ENCODE results near the gene LAP3.

GRCh38 chr4:17623451-17624001 lies 46.5 kb downstream of the LAP3 start:
- TF ChIP-seq CTCF (IDR thresholded peaks at IDR 0.05; ENCODE audit: insufficient read depth, low read length, poor library complexity, severe bottlenecking) (no peak), EZH2phosphoT487 (conservative IDR thresholded peaks at IDR 0.05; ENCODE audit: low read length) (no peak)
